IMR-90 (cell line): ENCODE measurements around the gene PHLDB1. TPM values are rescaled to one million over a fixed set of nuclear protein-coding genes. Genes with fewer than 3 reads are reported as not detected.
A peak's percentile ranks its signal among the peaks of the same experiment; 100 is the strongest.

Experiments used
- ATAC-seq: fragments of 200-7000 bp; cut with Tn5 transposase; 2 replicates; pipeline ENCODE4 v1.9.1; 2020; ENCODE audit warnings: low read depth, mild to moderate bottlenecking, moderate library complexity
- BruUV-seq: library from RNA; stranded (reverse); fragments of 400-500 nt; replicated peaks from 2 replicates; lab custom pipeline; 2021; lab: Mats Ljungman, UMichigan
- CTCF ChIA-PET: fragments of 300-600 bp; formaldehyde crosslinking; extraction: SDS; loops from one replicate; lab custom pipeline; 2021; ENCODE audit warnings: antibody characterized with exemption; lab: Yijun Ruan, JAX
- POLR2A ChIA-PET: fragments of 300-600 bp; sonication (Branson Sonifier 250); formaldehyde crosslinking; loops from one replicate; lab custom pipeline; 2022; ENCODE audit warnings: antibody characterized with exemption; ENCODE audit not compliant: unreplicated experiment; lab: Charles Lee
- DNase-seq: peaks from one replicate; pipeline ENCODE4 v3.0.0; 2013
- H2AFZ ChIP-seq: replicated peaks from 2 replicates; pipeline ENCODE3; 2013; ENCODE audit warnings: low read length, mild to moderate bottlenecking; ENCODE audit not compliant: poor library complexity
- H2AK5ac ChIP-seq: 2 replicates; pipeline ENCODE4 v1.6.1; 2013; ENCODE audit warnings: low read depth, low read length, inconsistent platforms
- H2AK9ac ChIP-seq: replicated peaks from 2 replicates; pipeline ENCODE3; 2013; ENCODE audit warnings: mild to moderate bottlenecking, low read depth, low read length, moderate library complexity; ENCODE audit not compliant: poor library complexity
- H2BK120ac ChIP-seq: 2 replicates; pipeline ENCODE4 v1.6.1; 2013; ENCODE audit warnings: low read depth, low read length, inconsistent platforms
- H2BK15ac ChIP-seq: 3 replicates; pipeline ENCODE4 v1.6.1; 2013; ENCODE audit warnings: low read depth, low read length, inconsistent platforms
- H2BK20ac ChIP-seq: 2 replicates; pipeline ENCODE4 v1.6.1; 2013; ENCODE audit warnings: low read depth, mild to moderate bottlenecking, inconsistent platforms, low read length, moderate library complexity
- H2BK5ac ChIP-seq: 2 replicates; pipeline ENCODE4 v1.6.1; 2013; ENCODE audit warnings: mild to moderate bottlenecking, low read depth, low read length, inconsistent platforms; ENCODE audit not compliant: poor library complexity, severe bottlenecking
- H3K14ac ChIP-seq: replicated peaks from 2 replicates; pipeline ENCODE4 v1.6.1; 2013; ENCODE audit warnings: low read depth, low read length, inconsistent platforms
- H3K18ac ChIP-seq: 2 replicates; pipeline ENCODE4 v1.6.1; 2013; ENCODE audit warnings: low read depth, low read length, control low read depth
- H3K23ac ChIP-seq: 2 replicates; pipeline ENCODE4 v1.6.1; 2013; ENCODE audit warnings: low read depth, low read length, inconsistent platforms
- H3K27ac ChIP-seq: 2 replicates; pipeline ENCODE4 v1.5.1; 2013; ENCODE audit warnings: mild to moderate bottlenecking, control low read depth, low read length; ENCODE audit not compliant: insufficient read depth
- H3K27me3 ChIP-seq: 2 replicates; pipeline ENCODE4 v1.6.1; 2013; ENCODE audit warnings: low read length; ENCODE audit not compliant: control insufficient read depth, insufficient read depth
- H3K36me3 ChIP-seq: 2 replicates; pipeline ENCODE4 v1.6.1; 2013; ENCODE audit warnings: low read length, mixed read lengths; ENCODE audit not compliant: control insufficient read depth, insufficient read depth
- H3K4ac ChIP-seq: 2 replicates; pipeline ENCODE4 v1.6.1; 2013; ENCODE audit warnings: low read depth, low read length, inconsistent platforms
- H3K4me1 ChIP-seq: 2 replicates; pipeline ENCODE4 v1.6.1; 2013; ENCODE audit warnings: low read length, mixed read lengths; ENCODE audit not compliant: control insufficient read depth, insufficient read depth
- H3K4me2 ChIP-seq: 2 replicates; pipeline ENCODE4 v1.6.1; 2013; ENCODE audit warnings: low read depth, mild to moderate bottlenecking, control low read depth, low read length, moderate library complexity
- H3K4me3 ChIP-seq: 2 replicates; pipeline ENCODE4 v1.5.1; 2013; ENCODE audit warnings: low read depth, mild to moderate bottlenecking, control low read depth, low read length, moderate library complexity; ENCODE audit not compliant: insufficient read depth
- H3K56ac ChIP-seq: 2 replicates; pipeline ENCODE4 v1.6.1; 2013; ENCODE audit warnings: low read length, inconsistent platforms; ENCODE audit not compliant: insufficient read depth; ENCODE audit errors: extremely low read depth
- H3K79me1 ChIP-seq, 2 experiments: 2 replicates each; pipeline ENCODE4 v1.6.1; 2013; ENCODE audit warnings: low read length in 2 of 2, inconsistent platforms in 1 of 2, low read depth in 1 of 2
- H3K9ac ChIP-seq: 2 replicates; pipeline ENCODE4 v1.6.1; 2013; ENCODE audit warnings: low read depth, low read length, control low read depth
- H3K9me1 ChIP-seq: 2 replicates; pipeline ENCODE4 v1.6.1; 2013; ENCODE audit warnings: low read length, inconsistent platforms; ENCODE audit not compliant: insufficient read depth
- H3K9me3 ChIP-seq: 2 replicates; pipeline ENCODE4 v1.6.1; 2013; ENCODE audit warnings: low read length; ENCODE audit not compliant: control insufficient read depth, insufficient read depth
- H4K20me1 ChIP-seq: 2 replicates; pipeline ENCODE4 v1.6.1; 2013; ENCODE audit warnings: low read length, inconsistent platforms; ENCODE audit not compliant: insufficient read depth
- H4K5ac ChIP-seq: 2 replicates; pipeline ENCODE4 v1.6.1; 2013; ENCODE audit warnings: mild to moderate bottlenecking, low read depth, low read length, control low read depth
- H4K8ac ChIP-seq, 2 experiments: 2 replicates each; pipeline ENCODE4 v1.6.1; 2013; ENCODE audit warnings: low read depth in 2 of 2, low read length in 2 of 2, control low read depth in 1 of 2, inconsistent platforms in 1 of 2
- H4K91ac ChIP-seq: 2 replicates; pipeline ENCODE4 v1.6.1; 2013; ENCODE audit warnings: low read depth, low read length, inconsistent platforms; ENCODE audit not compliant: insufficient read depth
- POLR2A ChIP-seq: IDR thresholded peaks from 2 replicates; pipeline ENCODE4 v1.6.1; 2012; ENCODE audit warnings: mild to moderate bottlenecking, low read depth, low read length
- SMC3 ChIP-seq: fragments of 150-350 bp; IDR thresholded peaks from 2 replicates; pipeline ENCODE4 v1.6.1; 2016; ENCODE audit warnings: low read depth, mild to moderate bottlenecking, antibody characterized with exemption, low read length, moderate library complexity
- WGBS, 2 experiments: methylation state at CpG; one replicate each; pipeline versions ENCODE4 v1.1.5 to v1.1.7; 2013; ENCODE audit warnings: missing lambda C conversion rate in 2 of 2; ENCODE audit not compliant: insufficient read length in 1 of 2; ENCODE audit errors: extremely low coverage in 2 of 2; 5-methylcytosine and 5-hydroxymethylcytosine counted together
- dilution Hi-C: fragments of 300-500 bp; cut with HindIII; formaldehyde crosslinking; loops from one replicate; pipeline ENCODE4 v1.14.3; 2018; ENCODE audit warnings: low sequenced_read_pairs; ENCODE audit not compliant: unreplicated experiment
- in situ Hi-C: fragments of 300-500 bp; cut with MboI; formaldehyde crosslinking; loops from 3 replicates; pipeline ENCODE4 v1.14.3; 2019; ENCODE audit warnings: low sequenced_read_pairs, inconsistent platforms, mixed read lengths
- intact Hi-C: fragments of 100-400 bp; cut with micrococcal nuclease; formaldehyde crosslinking; loops from 2 replicates; pipeline ENCODE4 v1.10.0; 2022
- polyA plus RNA-seq, 3 experiments: library from polyadenylated mRNA; depleted of rRNA; stranded (reverse); fragments of >200 nt; gene quantifications; 2 replicates each; pipeline ENCODE4 v1.2.3, GENCODE V29; 2012; ENCODE audit warnings: low replicate concordance in 1 of 3
- total RNA-seq: library from RNA; depleted of rRNA; stranded (reverse); fragments of >200 nt; gene quantifications from 2 replicates; pipeline ENCODE4 v1.2.3, GENCODE V29; 2012

The PHLDB1 gene
- total and polyA plus RNA-seq, 2 of the 4 experiments (the other 2 are of a cell fraction) = 40.0 to 90.4 TPM

DNA sequence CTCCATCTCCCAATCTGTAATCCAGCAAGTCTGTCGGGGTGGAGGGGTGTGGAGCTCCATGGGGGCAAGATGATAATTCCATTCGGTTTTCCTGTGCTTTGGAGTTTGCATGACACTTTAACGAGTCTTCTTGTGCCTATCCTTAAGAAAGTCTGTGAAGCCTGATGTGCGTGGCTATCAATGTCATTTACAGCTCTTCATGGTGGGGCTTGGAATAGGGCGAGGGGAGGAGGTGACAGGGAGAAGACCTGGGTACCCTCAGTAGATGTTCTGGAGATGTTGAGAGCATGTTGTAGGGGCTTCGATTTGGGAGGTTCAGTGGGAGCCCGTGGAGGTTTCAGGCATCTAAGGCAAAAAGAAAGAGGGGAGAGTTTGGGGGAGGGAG lies 579 bp upstream of the PHLDB1 start:
- peak; percentile 56; the same call in 1 of the 2 replicates for TF ChIP-seq POLR2A
- no peak for TF ChIP-seq SMC3
- BruUV-seq = no TSS peak
- no peak for ATAC-seq
- H4K5ac ChIP-seq = peak overlapping the region; percentile 50; the same call in 1 of the 2 replicates
- POLR2A ChIA-PET = interaction anchor here (0.5 to 3.6 kb wide), 4 partner anchors 13 to 487 kb away, joined by 3 to 36 read pairs (median 4); no protein-coding TSS in a partner anchor
- DNase-seq = no peak
- H3K79me1 ChIP-seq = peaks cover 6 to 42% of the 10 kb centered on the region in 2 experiments; a peak in 3 of 4 replicates
- peak overlapping the region; percentile 17; the same call in 1 of the 2 replicates for H3K4me2 ChIP-seq
- H3K14ac ChIP-seq = peak overlapping the region; percentile 78; the same call in 1 of the 2 replicates
- peaks cover 9% of the 10 kb centered on the region for H3K36me3 ChIP-seq
- H4K8ac ChIP-seq = peak overlapping the region in 1 of 2 experiments; percentile 19; a peak in 1 of 4 replicates
- no peaks in the 10 kb centered on the region for H3K9me3 ChIP-seq
- peak overlapping the region; percentile 33 for H3K27ac ChIP-seq
- H3K27me3 ChIP-seq = no peaks in the 10 kb centered on the region
- peak overlapping the region; percentile 28; the same call in 1 of the 2 replicates for H2BK20ac ChIP-seq
- intact Hi-C loops = loop anchor here (5.0 kb wide), 1 partner anchor 50 kb away; no protein-coding TSS in a partner anchor
- H2BK120ac ChIP-seq = peak overlapping the region; percentile 54
- no peak overlapping the region for H3K4me3 ChIP-seq
- peaks cover 35% of the 10 kb centered on the region for H3K4me1 ChIP-seq
- peak overlapping the region; percentile 3 for H3K23ac ChIP-seq
- H3K9ac ChIP-seq = peak overlapping the region; percentile 15; the same call in 1 of the 2 replicates
- H3K4ac ChIP-seq = peak overlapping the region; percentile 72
- CTCF ChIA-PET = interaction anchor here (0.6 to 0.8 kb wide), 3 partner anchors 10 to 407 kb away, joined by 3 to 4 read pairs (median 3); no protein-coding TSS in a partner anchor
- peak overlapping the region; percentile 72; the same call in 1 of the 3 replicates for H2BK15ac ChIP-seq
- in situ Hi-C loops = no loop called here
- H3K18ac ChIP-seq = peak overlapping the region; percentile 34; the same call in 1 of the 2 replicates
- H4K20me1 ChIP-seq = peaks cover 13% of the 10 kb centered on the region
- WGBS, 2 experiments = 47% methylated on average over 5 of the region's 7 CpGs; no CpG with 5 or more reads in 1 of the 2 experiments
- H2BK5ac ChIP-seq = no peak overlapping the region
- dilution Hi-C loops = no loop called here
- H4K91ac ChIP-seq = peak overlapping the region; percentile 73; the same call in 1 of the 2 replicates
- peaks cover 25% of the 10 kb centered on the region for H3K9me1 ChIP-seq
- peak overlapping the region; percentile 32; the same call in 1 of the 2 replicates for H3K56ac ChIP-seq
- peak overlapping the region; percentile 86 for H2AK5ac ChIP-seq
- peak overlapping the region; percentile 47 for H2AK9ac ChIP-seq
- H2AFZ ChIP-seq = peak overlapping the region; percentile 17
